GM10248 (cell line): ENCODE data around the gene SLC26A9.
A peak's percentile ranks its signal among the peaks of the same experiment; 100 is the strongest.

Source experiments
- CTCF ChIA-PET: fragments of 300-600 bp; sonication (Branson Sonifier 250); formaldehyde crosslinking; extraction: SDS; loops from one replicate; lab custom pipeline; 2021; ENCODE audit warnings: antibody characterized with exemption; lab: Yijun Ruan, JAX
- POLR2A ChIA-PET: fragments of 350-650 bp; sonication (Branson Sonifier 250); formaldehyde crosslinking; extraction: SDS; loops from one replicate; lab custom pipeline; 2020; ENCODE audit warnings: antibody characterized with exemption; lab: Yijun Ruan, JAX
- DNase-seq: peaks from one replicate; pipeline ENCODE4 v3.0.0; 2012; ENCODE audit errors: extremely low spot score
- TF ChIP-seq, protein P1 (sequence below): IDR thresholded peaks from 2 replicates; pipeline ENCODE4 v1.5.1; 2012; ENCODE audit warnings: mild to moderate bottlenecking, low read depth; ENCODE audit errors: extremely low read depth, missing control alignments, control extremely low read depth

The SLC26A9 gene

DNA sequence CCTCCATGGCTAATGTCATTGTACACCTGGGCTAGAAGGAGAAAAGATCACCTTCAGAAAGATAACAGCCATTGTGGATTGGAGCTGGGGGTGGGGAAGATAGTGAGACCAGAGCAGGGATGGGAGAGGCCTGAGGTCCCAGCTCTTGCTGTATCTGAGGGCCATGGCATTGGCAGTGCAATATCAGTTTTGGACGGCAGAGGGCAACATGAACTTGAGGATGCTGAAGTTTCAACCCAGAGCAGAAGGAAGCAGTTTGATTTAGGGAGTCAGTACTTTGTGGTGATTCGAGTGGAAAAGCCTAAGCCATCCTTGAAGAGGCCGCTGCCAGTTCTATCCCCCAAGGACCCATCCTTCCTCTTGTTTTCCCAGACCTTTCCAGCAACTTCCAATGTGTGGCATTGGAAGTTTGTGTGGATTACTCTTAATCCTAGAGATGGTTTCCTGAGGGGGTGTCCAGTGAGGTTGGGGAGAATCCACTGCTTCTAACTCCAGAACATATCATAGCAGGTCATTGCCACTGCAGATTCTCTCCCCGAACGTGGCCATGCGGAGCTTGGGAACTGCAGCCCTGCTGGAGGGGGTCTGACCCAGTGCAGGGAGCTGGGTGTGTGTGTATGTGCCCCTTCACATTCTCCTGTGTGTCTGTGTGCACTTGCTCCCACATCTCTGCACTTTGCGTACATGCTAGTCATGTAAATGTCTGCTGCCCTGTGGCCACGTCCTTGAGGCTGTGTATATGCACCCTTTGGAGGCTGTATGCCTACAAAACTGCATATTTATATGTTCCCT, 24.1 kb downstream of the SLC26A9 start:
- ChIA-PET POLR2A (interaction anchor here (0.6 kb wide), 1 partner anchor 909 kb away, joined by 3 read pairs; no protein-coding TSS in a partner anchor), CTCF (interaction anchor here (0.6 to 9.9 kb wide), 37 partner anchors 8 to 396 kb away, joined by 3 to 228 read pairs (median 4); partner anchors contain the start of genes PM20D1 and SLC26A9)
- peak; percentile 78 for DNase-seq
- TF ChIP-seq, protein P1, sequence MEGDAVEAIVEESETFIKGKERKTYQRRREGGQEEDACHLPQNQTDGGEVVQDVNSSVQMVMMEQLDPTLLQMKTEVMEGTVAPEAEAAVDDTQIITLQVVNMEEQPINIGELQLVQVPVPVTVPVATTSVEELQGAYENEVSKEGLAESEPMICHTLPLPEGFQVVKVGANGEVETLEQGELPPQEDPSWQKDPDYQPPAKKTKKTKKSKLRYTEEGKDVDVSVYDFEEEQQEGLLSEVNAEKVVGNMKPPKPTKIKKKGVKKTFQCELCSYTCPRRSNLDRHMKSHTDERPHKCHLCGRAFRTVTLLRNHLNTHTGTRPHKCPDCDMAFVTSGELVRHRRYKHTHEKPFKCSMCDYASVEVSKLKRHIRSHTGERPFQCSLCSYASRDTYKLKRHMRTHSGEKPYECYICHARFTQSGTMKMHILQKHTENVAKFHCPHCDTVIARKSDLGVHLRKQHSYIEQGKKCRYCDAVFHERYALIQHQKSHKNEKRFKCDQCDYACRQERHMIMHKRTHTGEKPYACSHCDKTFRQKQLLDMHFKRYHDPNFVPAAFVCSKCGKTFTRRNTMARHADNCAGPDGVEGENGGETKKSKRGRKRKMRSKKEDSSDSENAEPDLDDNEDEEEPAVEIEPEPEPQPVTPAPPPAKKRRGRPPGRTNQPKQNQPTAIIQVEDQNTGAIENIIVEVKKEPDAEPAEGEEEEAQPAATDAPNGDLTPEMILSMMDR: peak; percentile 94

DNA sequence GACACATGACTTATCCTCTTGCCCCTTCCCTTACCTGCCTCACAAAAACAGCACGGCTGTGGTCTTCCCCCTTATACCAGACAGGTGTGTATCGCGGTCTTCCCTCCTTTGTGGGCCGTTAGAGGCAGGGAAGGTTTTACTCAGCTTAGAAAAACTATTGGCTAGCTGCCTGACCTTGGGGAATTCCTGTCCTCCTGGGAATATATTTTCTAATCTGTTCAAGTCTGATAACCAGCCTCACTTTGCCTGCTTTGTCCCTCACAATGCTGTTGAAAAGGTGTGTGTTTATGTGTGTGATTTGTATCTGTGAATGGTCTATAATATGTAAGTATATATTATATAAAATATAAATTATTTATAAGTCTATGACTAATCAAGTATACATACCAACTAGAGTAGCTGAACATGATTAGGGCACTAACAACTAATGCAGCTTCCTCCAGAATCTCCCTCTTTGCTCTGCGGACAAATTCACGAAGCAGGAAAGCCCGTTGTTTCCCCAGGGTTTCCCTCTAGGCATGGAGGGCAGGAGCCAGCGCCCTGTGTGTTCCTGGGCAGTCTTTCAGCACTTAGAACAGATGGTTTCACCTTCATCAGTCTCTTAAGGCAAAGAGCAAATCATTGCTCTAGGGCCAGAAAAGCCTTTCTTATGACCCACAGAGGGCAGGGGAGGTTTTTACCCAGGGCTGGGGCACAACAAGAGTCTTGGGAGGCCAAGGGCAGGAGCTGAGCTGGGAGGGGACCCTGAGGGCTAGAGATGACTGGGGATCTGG, 25.6 kb downstream of the SLC26A9 start:
- TF ChIP-seq, protein P1: no peak
- DNase-seq: no peak
- ChIA-PET POLR2A (no interaction called here), CTCF (interaction anchor here (1.0 to 9.9 kb wide), 26 partner anchors 10 to 1065 kb away, joined by 3 to 228 read pairs (median 5); partner anchors contain the start of gene SLC26A9)

DNA sequence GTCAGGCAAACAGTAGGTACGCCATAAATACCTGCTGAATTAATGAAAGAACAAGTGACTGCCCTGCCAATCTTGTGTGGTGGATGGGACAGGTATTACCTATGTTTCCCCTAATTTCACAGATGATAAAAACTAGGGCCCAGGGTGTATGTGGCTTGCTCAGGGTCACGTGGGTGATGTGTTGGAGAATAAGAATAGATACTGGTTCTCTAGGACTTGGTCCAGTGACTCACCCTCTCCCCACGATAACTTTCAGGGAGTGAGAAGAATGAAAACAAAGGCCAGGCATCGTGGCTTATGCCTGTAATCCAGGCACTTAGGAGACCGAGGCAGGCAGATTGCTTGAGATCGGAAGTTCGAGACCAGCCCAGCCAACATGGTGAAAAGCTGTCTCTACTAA, 26.7 kb downstream of the SLC26A9 start:
- CTCF ChIA-PET: interaction anchor here (1.0 to 9.9 kb wide), 13 partner anchors 9 to 1066 kb away, joined by 3 to 228 read pairs (median 5); no protein-coding TSS in a partner anchor
- no peak for DNase-seq
- TF ChIP-seq, protein P1: no peak
- POLR2A ChIA-PET: no interaction called here

DNA sequence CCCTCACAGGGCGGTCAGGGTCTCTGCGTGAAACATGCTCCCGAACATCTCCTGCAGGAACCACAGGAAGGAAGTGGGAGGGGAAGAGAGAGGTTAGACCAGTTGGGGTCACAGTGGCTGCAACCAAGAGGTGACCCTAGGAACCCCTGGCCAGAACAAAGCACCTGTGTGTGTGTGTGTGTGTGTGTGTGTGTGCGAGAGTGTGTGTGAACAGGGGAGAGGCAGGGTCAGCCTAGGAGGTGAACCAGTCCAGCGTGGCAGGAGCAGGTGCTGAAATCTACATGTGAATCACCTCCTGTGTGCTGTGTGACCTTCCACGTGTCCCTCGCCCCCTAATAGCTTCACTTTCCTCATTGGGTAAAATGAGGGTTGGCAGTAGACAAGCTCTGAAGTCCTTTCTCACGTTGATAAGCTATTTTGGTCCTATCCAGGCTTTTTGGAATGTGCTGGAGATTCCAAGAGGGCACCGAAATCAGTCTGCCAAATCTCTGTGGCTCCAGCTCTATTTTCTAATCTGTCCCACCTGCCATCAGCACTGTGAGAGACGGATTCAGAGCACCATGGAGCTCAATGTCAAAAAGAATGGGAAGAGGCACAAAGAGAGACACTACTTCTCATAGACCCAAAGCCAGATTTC, 27.8 kb downstream of the SLC26A9 start:
- ChIA-PET CTCF (interaction anchor here (0.8 to 9.9 kb wide), 5 partner anchors 65 to 257 kb away, joined by 3 to 228 read pairs (median 4); no protein-coding TSS in a partner anchor), POLR2A (no interaction called here)
- DNase-seq: no peak
- TF ChIP-seq, protein P1: no peak

DNA sequence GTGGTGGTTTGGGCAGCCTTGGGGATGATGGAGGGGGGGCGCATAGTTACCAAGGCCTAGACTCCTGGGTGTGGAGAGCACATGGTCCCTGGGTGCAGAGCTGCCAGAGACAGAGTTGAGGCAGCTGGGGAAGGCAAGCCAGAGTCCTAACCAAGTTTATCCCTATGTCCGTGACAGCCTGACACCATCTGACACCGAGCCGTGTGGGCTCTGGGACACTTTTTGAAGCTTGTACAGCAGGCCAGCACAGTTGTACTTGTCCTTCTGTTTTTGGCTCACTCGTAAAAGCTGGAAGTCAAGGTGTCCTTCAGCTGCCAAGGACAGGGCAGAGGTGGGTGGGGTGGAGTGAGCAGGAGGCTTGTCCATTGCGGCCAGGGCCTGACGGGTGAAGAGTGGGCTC, 28.5 kb downstream of the SLC26A9 start:
- CTCF ChIA-PET: interaction anchor here (1.0 to 9.9 kb wide), 3 partner anchors 66 to 256 kb away, joined by 3 to 228 read pairs (median 19); no protein-coding TSS in a partner anchor
- no peak for DNase-seq

DNA sequence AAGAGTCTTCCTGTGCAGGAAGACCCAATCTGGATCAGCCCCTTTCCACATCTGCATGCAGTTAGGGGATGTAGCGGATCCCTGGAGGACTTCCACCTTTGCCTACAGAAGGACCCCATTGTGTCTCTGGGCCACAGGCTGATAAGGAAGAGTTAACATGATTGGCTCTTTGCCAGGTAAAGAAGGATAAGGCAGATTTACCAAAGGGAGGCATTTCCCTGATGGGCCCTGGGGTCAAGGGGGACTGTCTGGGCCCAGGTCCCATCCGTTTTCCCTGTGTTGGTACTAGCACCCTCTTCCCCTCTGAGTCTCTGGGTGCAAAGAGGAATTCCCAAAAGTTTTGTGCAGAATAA, 29.1 kb downstream of the SLC26A9 start:
- ChIA-PET CTCF (interaction anchor here (1.0 to 9.9 kb wide), 3 partner anchors 66 to 256 kb away, joined by 3 to 228 read pairs (median 19); no protein-coding TSS in a partner anchor), POLR2A (no interaction called here)
- TF ChIP-seq, protein P1: no peak
- no peak for DNase-seq

More for the DNA sequence above, 28.5 kb downstream of the SLC26A9 start:
- POLR2A ChIA-PET: no interaction called here
- TF ChIP-seq, protein P1: no peak
